Astrocyte (in vitro differentiated cells and primary cell): ENCODE results near the gene ATP10D. TPM values are rescaled to one million over a fixed set of nuclear protein-coding genes. Genes with fewer than 3 reads are reported as not detected.

Experiments used
- DNase-seq: peaks from one replicate; pipeline ENCODE4 v3.0.0-alpha.2; 2010; ENCODE audit warnings: low read depth
- FAIRE-seq: peaks from 2 replicates; lab custom pipeline; 2011; peaks lifted over from hg19 to GRCh38; lab: Jason Lieb, UNC
- H2AFZ ChIP-seq: 2 replicates; pipeline ENCODE4 v1.6.0; 2012; ENCODE audit warnings: low read depth, low read length, inconsistent platforms
- H3K27ac ChIP-seq: 2 replicates; pipeline ENCODE4 v1.5.1; 2011; ENCODE audit warnings: low read depth, low read length, inconsistent platforms
- H3K27me3 ChIP-seq: 2 replicates; pipeline ENCODE4 v1.6.0; 2011; ENCODE audit warnings: low read length, inconsistent platforms; ENCODE audit not compliant: insufficient read depth
- H3K36me3 ChIP-seq: 2 replicates; pipeline ENCODE4 v1.5.1; 2011; ENCODE audit warnings: low read length, inconsistent platforms; ENCODE audit not compliant: insufficient read depth
- H3K4me1 ChIP-seq: 2 replicates; pipeline ENCODE4 v1.5.1; 2011; ENCODE audit warnings: low read length, inconsistent platforms; ENCODE audit not compliant: insufficient read depth
- H3K4me2 ChIP-seq: 2 replicates; pipeline ENCODE4 v1.6.0; 2012; ENCODE audit warnings: low read length, inconsistent platforms
- H3K4me3 ChIP-seq: 2 replicates; pipeline ENCODE4 v1.5.1; 2011; ENCODE audit warnings: low read depth, mild to moderate bottlenecking, low read length, inconsistent platforms; ENCODE audit not compliant: insufficient read depth
- H3K79me2 ChIP-seq: 2 replicates; pipeline ENCODE4 v1.6.0; 2012; ENCODE audit warnings: mild to moderate bottlenecking, low read length, inconsistent platforms; ENCODE audit not compliant: insufficient read depth
- H3K9ac ChIP-seq: 2 replicates; pipeline ENCODE4 v1.6.0; 2012; ENCODE audit warnings: mild to moderate bottlenecking, low read length, inconsistent platforms
- H3K9me3 ChIP-seq: 2 replicates; pipeline ENCODE4 v1.5.1; 2012; ENCODE audit warnings: low read depth, mild to moderate bottlenecking, low read length, inconsistent platforms; ENCODE audit not compliant: insufficient read depth
- H4K20me1 ChIP-seq: 2 replicates; pipeline ENCODE4 v1.6.0; 2012; ENCODE audit warnings: low read length, inconsistent platforms; ENCODE audit not compliant: insufficient read depth
- H3K27ac Mint-ChIP-seq: one replicate; pipeline ENCODE4 v1.8.0; 2021; ENCODE audit warnings: mild to moderate bottlenecking, mixed read lengths; ENCODE audit not compliant: unreplicated experiment
- H3K27me3 Mint-ChIP-seq: one replicate; pipeline ENCODE4 v1.8.0; 2021; ENCODE audit warnings: low read depth, mixed read lengths; ENCODE audit not compliant: unreplicated experiment
- H3K36me3 Mint-ChIP-seq: one replicate; pipeline ENCODE4 v1.8.0; 2021; ENCODE audit warnings: low read depth, mixed read lengths; ENCODE audit not compliant: unreplicated experiment
- H3K4me1 Mint-ChIP-seq: one replicate; pipeline ENCODE4 v1.8.0; 2021; ENCODE audit warnings: low read depth, mixed read lengths; ENCODE audit not compliant: unreplicated experiment
- H3K4me3 Mint-ChIP-seq: one replicate; pipeline ENCODE4 v1.8.0; 2021; ENCODE audit warnings: mild to moderate bottlenecking, moderate library complexity, mixed read lengths; ENCODE audit not compliant: unreplicated experiment
- H3K9me3 Mint-ChIP-seq: one replicate; pipeline ENCODE4 v1.8.0; 2021; ENCODE audit warnings: mild to moderate bottlenecking, mixed read lengths; ENCODE audit not compliant: unreplicated experiment
- CTCF ChIP-seq: IDR thresholded peaks from 2 replicates; pipeline ENCODE4 v1.5.1; 2011; ENCODE audit warnings: low read depth, mild to moderate bottlenecking, inconsistent platforms, low read length, moderate library complexity; ENCODE audit not compliant: insufficient read depth
- EZH2 ChIP-seq: IDR thresholded peaks from 2 replicates; pipeline ENCODE4 v1.6.1; 2012; ENCODE audit warnings: mild to moderate bottlenecking, low read length, inconsistent platforms; ENCODE audit not compliant: insufficient read depth
- total RNA-seq: library from RNA; stranded (reverse); gene quantifications from 2 replicates; pipeline ENCODE4 v1.2.1, GENCODE V29; 2021

ATP10D gene
- total RNA-seq, 1 donor from 2014 or later = 75.8 TPM

- H3K9me3 ChIP-seq = no peaks in the 10 kb centered on the region
- Mint-ChIP-seq H3K4me1 (peaks cover 2% of the 10 kb centered on the region), H3K9me3 (no peaks in the 10 kb centered on the region), H3K4me3 (no peak overlapping the region), H3K27ac (no peak overlapping the region), H3K36me3 (peaks cover 11% of the 10 kb centered on the region), H3K27me3 (no peaks in the 10 kb centered on the region)
- DNase-seq = no peak
- H3K4me2 ChIP-seq = no peak overlapping the region
- H2AFZ ChIP-seq = no peak overlapping the region
- no peak overlapping the region for H3K27ac ChIP-seq
- H3K79me2 ChIP-seq = no peaks in the 10 kb centered on the region
- H4K20me1 ChIP-seq = no peaks in the 10 kb centered on the region
- no peaks in the 10 kb centered on the region for H3K36me3 ChIP-seq
- H3K9ac ChIP-seq = no peak overlapping the region
- no peak overlapping the region for H3K4me3 ChIP-seq
- no peaks in the 10 kb centered on the region for H3K4me1 ChIP-seq
- no peak for FAIRE-seq
- no peak for TF ChIP-seq CTCF
- no peak for TF ChIP-seq EZH2
- H3K27me3 ChIP-seq = no peaks in the 10 kb centered on the region
Observed at GRCh38 chr4:47598320-47598719, 113.2 kb downstream of the ATP10D start.

- Histone ChIP-seq H3K79me2 (no peaks in the 10 kb centered on the region), H3K4me3 (no peak overlapping the region), H3K4me1 (no peaks in the 10 kb centered on the region), H4K20me1 (no peaks in the 10 kb centered on the region), H3K4me2 (no peak overlapping the region), H3K27ac (no peak overlapping the region), H3K9me3 (no peaks in the 10 kb centered on the region), H3K36me3 (no peaks in the 10 kb centered on the region), H3K27me3 (no peaks in the 10 kb centered on the region), H2AFZ (no peak overlapping the region), H3K9ac (no peak overlapping the region)
- Mint-ChIP-seq H3K4me3 (no peak overlapping the region), H3K27ac (no peak overlapping the region), H3K4me1 (peaks cover 2% of the 10 kb centered on the region), H3K9me3 (no peaks in the 10 kb centered on the region), H3K27me3 (no peaks in the 10 kb centered on the region), H3K36me3 (peaks cover 13% of the 10 kb centered on the region)
- DNase-seq = no peak
- TF ChIP-seq EZH2 = no peak
- FAIRE-seq = no peak
Observed at GRCh38 chr4:47598896-47599295, 113.8 kb downstream of the ATP10D start.

GRCh38 chr4:47606482-47606881 lies 121.4 kb downstream of the ATP10D start:
- no peak overlapping the region for H3K4me3 Mint-ChIP-seq
- Histone ChIP-seq H4K20me1 (no peaks in the 10 kb centered on the region), H3K4me1 (no peaks in the 10 kb centered on the region), H3K27ac (no peak overlapping the region), H3K36me3 (no peaks in the 10 kb centered on the region), H3K27me3 (no peaks in the 10 kb centered on the region), H2AFZ (no peak overlapping the region), H3K4me3 (no peak overlapping the region), H3K9me3 (no peaks in the 10 kb centered on the region), H3K4me2 (no peak overlapping the region), H3K79me2 (no peaks in the 10 kb centered on the region), H3K9ac (no peak overlapping the region)
- TF ChIP-seq EZH2 (no peak), CTCF (no peak)
- H3K36me3 Mint-ChIP-seq = peaks cover 7% of the 10 kb centered on the region
- H3K9me3 Mint-ChIP-seq = peaks cover 1% of the 10 kb centered on the region
- H3K4me1 Mint-ChIP-seq = no peaks in the 10 kb centered on the region
- no peak overlapping the region for H3K27ac Mint-ChIP-seq
- DNase-seq (no peak), FAIRE-seq (no peak)
- no peaks in the 10 kb centered on the region for H3K27me3 Mint-ChIP-seq
